PC-3 (cell line): ENCODE results near the gene OR51I1. TPM values are rescaled to one million over a fixed set of nuclear protein-coding genes. Genes with fewer than 3 reads are reported as not detected.

Experiments used
- ATAC-seq: fragments of 200-7000 bp; cut with Tn5 transposase; 2 replicates; pipeline ENCODE4 v1.9.1; 2020; ENCODE audit warnings: mild to moderate bottlenecking, moderate library complexity
- BruUV-seq: library from RNA; stranded (reverse); fragments of 400-500 nt; replicated peaks from 2 replicates; lab custom pipeline; 2021; lab: Mats Ljungman, UMichigan
- CTCF ChIA-PET: fragments of 300-600 bp; sonication (Branson Sonifier 250); formaldehyde crosslinking; loops from one replicate; lab custom pipeline; 2022; ENCODE audit warnings: antibody characterized with exemption; lab: Charles Lee
- POLR2A ChIA-PET: fragments of 300-600 bp; sonication (Branson Sonifier 250); formaldehyde crosslinking; loops from one replicate; lab custom pipeline; 2022; ENCODE audit warnings: antibody characterized with exemption; ENCODE audit not compliant: unreplicated experiment; lab: Charles Lee
- DNase-seq: peaks from one replicate; pipeline ENCODE4 v3.0.0-alpha.2; 2015
- H2AFZ ChIP-seq: fragments of 300-600 bp; sonication (generic); 2 replicates; pipeline ENCODE4 v1.6.0; 2016; ENCODE audit warnings: antibody characterized with exemption, low read length
- H3F3A ChIP-seq: fragments of 300-600 bp; sonication (generic); one replicate; pipeline ENCODE4 v1.6.0; 2017; ENCODE audit warnings: antibody characterized with exemption, low read length, control low read depth, mild to moderate bottlenecking; ENCODE audit not compliant: unreplicated experiment
- H3K27ac ChIP-seq: fragments of 300-600 bp; sonication (generic); 2 replicates; pipeline ENCODE4 v1.5.1; 2016; ENCODE audit warnings: mild to moderate bottlenecking, low read length
- H3K27me3 ChIP-seq: fragments of 300-600 bp; sonication (generic); 2 replicates; pipeline ENCODE4 v1.6.1; 2016; ENCODE audit warnings: low read length, mixed read lengths
- H3K36me3 ChIP-seq: fragments of 300-600 bp; sonication (generic); 2 replicates; pipeline ENCODE4 v1.6.1; 2016; ENCODE audit warnings: low read depth, mixed run types, low read length, mixed read lengths
- H3K4me1 ChIP-seq: fragments of 300-600 bp; sonication (generic); 2 replicates; pipeline ENCODE4 v1.5.1; 2016; ENCODE audit warnings: low read length; ENCODE audit not compliant: insufficient read depth
- H3K4me2 ChIP-seq: fragments of 300-600 bp; sonication (generic); 2 replicates; pipeline ENCODE4 v1.6.0; 2016; ENCODE audit warnings: low read length
- H3K4me3 ChIP-seq: fragments of 300-600 bp; sonication (generic); 2 replicates; pipeline ENCODE4 v1.5.1; 2016; ENCODE audit warnings: mild to moderate bottlenecking, low read length, mixed read lengths
- H3K79me2 ChIP-seq: fragments of 300-600 bp; sonication (generic); 2 replicates; pipeline ENCODE4 v1.6.1; 2017; ENCODE audit warnings: low read length, mixed read lengths
- H3K9ac ChIP-seq: fragments of 300-600 bp; sonication (generic); 2 replicates; pipeline ENCODE4 v1.6.0; 2016; ENCODE audit warnings: mild to moderate bottlenecking, low read length
- H3K9me2 ChIP-seq: fragments of 300-600 bp; sonication (generic); replicated peaks from 2 replicates; pipeline ENCODE4 v1.6.1; 2016; ENCODE audit warnings: mixed run types, low read length, mixed read lengths
- H3K9me3 ChIP-seq: fragments of 300-600 bp; sonication (generic); 2 replicates; pipeline ENCODE4 v1.6.1; 2016; ENCODE audit warnings: low read length, mixed read lengths
- H4K20me1 ChIP-seq: fragments of 300-600 bp; sonication (generic); 2 replicates; pipeline ENCODE4 v1.6.1; 2016; ENCODE audit warnings: low read length, mixed read lengths
- EZH2 ChIP-seq: fragments of 300-600 bp; sonication (generic); IDR thresholded peaks from one replicate; pipeline ENCODE4 v1.6.1; 2017; ENCODE audit warnings: antibody characterized with exemption, mild to moderate bottlenecking, low read length; ENCODE audit not compliant: unreplicated experiment
- EZH2phosphoT487 ChIP-seq: fragments of 300-600 bp; sonication (generic); IDR thresholded peaks from 2 replicates; pipeline ENCODE4 v1.6.1; 2018; ENCODE audit warnings: mild to moderate bottlenecking, antibody characterized with exemption, low read length, borderline replicate concordance
- intact Hi-C: fragments of 100-400 bp; cut with micrococcal nuclease; formaldehyde crosslinking; loops from 2 replicates; pipeline ENCODE4 v1.9.0; 2023
- total RNA-seq: library from RNA; depleted of rRNA; stranded (reverse); fragments of >200 nt; gene quantifications from 2 replicates; pipeline ENCODE4 v1.2.3, GENCODE V29; 2014
- TF ChIP-seq, protein P1 (sequence below): fragments of 300-600 bp; sonication (generic); conservative IDR thresholded peaks from 2 replicates; pipeline ENCODE4 v1.5.1; 2017; ENCODE audit warnings: antibody characterized with exemption, low read depth, mild to moderate bottlenecking, low read length

The OR51I1 gene
- total RNA-seq, 1 experiment from 2014 or later = not detected

DNA sequence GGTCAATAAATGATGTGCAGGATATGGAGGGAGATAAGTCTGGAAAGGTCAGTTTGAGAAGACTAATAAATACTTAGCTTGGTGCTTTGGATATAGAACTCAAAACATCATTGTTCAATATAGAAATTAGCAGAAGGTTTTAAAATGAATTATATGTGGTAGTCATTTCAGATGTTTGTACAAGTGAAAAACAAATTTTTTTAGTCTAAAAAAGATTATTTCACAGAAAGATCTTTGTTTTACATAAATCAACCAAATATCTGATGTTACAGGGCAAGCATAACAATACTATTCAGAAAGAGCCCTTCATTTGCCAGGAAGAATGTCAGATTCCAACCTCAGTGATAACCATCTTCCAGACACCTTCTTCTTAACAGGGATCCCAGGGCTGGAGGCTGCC is 47.1 kb upstream of the OR51I1 start, which contains the start of gene OR52D1:
Gene OR52D1, plus strand, starts transcription at position 301 of the 400 bp plus-strand sequence. Its CDS starts 22 bp downstream, at position 323.
- CTCF ChIA-PET = no interaction called here
- Histone ChIP-seq H3K27ac (no peak within 1 kb of the TSS), H3F3A (no peaks in the 10 kb centered on the region), H3K4me2 (no peak within 1 kb of the TSS), H3K36me3 (no peaks in the 10 kb centered on the region), H3K4me1 (no peaks in the 10 kb centered on the region), H4K20me1 (no peaks in the 10 kb centered on the region), H3K4me3 (no peak within 1 kb of the TSS), H3K9me3 (no peaks in the 10 kb centered on the region), H2AFZ (no peak within 1 kb of the TSS), H3K27me3 (peaks cover 9% of the 10 kb centered on the region; the same call in 1 of the 2 replicates), H3K9me2 (no peaks in the 10 kb centered on the region), H3K79me2 (no peaks in the 10 kb centered on the region), H3K9ac (no peak within 1 kb of the TSS)
- no TSS peak for BruUV-seq
- intact Hi-C loops = no loop called here
- ATAC-seq = no peak
- TF ChIP-seq EZH2phosphoT487 (no peak), EZH2 (no peak)
- TF ChIP-seq, protein P1, sequence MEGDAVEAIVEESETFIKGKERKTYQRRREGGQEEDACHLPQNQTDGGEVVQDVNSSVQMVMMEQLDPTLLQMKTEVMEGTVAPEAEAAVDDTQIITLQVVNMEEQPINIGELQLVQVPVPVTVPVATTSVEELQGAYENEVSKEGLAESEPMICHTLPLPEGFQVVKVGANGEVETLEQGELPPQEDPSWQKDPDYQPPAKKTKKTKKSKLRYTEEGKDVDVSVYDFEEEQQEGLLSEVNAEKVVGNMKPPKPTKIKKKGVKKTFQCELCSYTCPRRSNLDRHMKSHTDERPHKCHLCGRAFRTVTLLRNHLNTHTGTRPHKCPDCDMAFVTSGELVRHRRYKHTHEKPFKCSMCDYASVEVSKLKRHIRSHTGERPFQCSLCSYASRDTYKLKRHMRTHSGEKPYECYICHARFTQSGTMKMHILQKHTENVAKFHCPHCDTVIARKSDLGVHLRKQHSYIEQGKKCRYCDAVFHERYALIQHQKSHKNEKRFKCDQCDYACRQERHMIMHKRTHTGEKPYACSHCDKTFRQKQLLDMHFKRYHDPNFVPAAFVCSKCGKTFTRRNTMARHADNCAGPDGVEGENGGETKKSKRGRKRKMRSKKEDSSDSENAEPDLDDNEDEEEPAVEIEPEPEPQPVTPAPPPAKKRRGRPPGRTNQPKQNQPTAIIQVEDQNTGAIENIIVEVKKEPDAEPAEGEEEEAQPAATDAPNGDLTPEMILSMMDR = no peak
- POLR2A ChIA-PET = no interaction called here
- DNase-seq = no peak

DNA sequence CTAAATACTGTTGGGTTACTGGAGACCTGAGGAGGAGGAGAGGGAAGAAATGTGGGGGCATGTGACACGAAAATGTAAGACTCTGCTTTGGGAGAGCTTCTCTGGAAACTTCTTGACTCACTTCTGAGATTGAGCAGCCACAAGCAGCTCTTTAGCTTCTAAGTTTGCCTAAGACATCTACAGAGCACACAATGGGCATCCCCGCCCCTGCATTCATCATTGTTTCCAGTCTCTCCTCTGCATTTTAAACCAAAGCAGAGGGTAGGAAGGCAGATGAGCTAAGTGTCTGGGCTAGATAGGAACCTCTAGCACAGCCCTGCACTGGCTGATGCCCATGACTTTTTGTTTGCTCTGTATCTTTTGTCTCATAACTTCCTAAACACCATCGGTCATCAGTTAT is 45.1 kb upstream of the OR51I1 start:
- DNase-seq = no peak
- Histone ChIP-seq H3K27me3 (peaks cover 9% of the 10 kb centered on the region; the same call in 1 of the 2 replicates), H3K9me2 (no peaks in the 10 kb centered on the region), H3K79me2 (no peaks in the 10 kb centered on the region), H4K20me1 (no peaks in the 10 kb centered on the region), H3F3A (no peaks in the 10 kb centered on the region), H3K27ac (no peak overlapping the region), H3K4me3 (no peak overlapping the region), H3K36me3 (no peaks in the 10 kb centered on the region), H3K4me2 (no peak overlapping the region), H3K4me1 (no peaks in the 10 kb centered on the region), H3K9me3 (no peaks in the 10 kb centered on the region), H3K9ac (no peak overlapping the region), H2AFZ (no peak overlapping the region)
- intact Hi-C loops = no loop called here
- no peak for ATAC-seq
- BruUV-seq = no TSS peak
- ChIA-PET POLR2A (no interaction called here), CTCF (no interaction called here)
- TF ChIP-seq, protein P1 = no peak
- TF ChIP-seq EZH2 = no peak
- TF ChIP-seq EZH2phosphoT487 = no peak

DNA sequence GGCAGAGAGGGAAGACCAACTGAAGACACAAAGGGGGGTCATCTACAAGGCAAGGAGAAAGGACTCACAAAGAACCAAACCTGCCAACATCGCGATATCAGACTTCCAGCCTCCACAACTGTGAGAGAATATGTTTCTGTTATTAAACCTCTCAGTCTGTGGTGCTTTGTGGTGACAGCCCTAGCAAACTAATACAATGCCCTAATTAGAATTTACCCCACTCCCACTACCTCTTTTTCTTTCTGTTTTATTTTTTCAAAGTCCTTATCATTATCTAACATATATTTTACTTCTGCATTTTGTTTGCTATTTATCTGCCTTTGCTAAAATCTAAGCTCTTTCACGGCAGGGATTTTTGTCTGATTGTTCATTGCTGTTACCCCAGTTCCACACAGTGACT is 44.7 kb upstream of the OR51I1 start:
- Histone ChIP-seq H3K4me3 (no peak overlapping the region), H2AFZ (no peak overlapping the region), H3F3A (no peaks in the 10 kb centered on the region), H3K9me3 (no peaks in the 10 kb centered on the region), H3K9ac (no peak overlapping the region), H3K79me2 (no peaks in the 10 kb centered on the region), H3K9me2 (no peaks in the 10 kb centered on the region), H3K36me3 (no peaks in the 10 kb centered on the region), H4K20me1 (no peaks in the 10 kb centered on the region), H3K4me1 (no peaks in the 10 kb centered on the region), H3K27me3 (peaks cover 9% of the 10 kb centered on the region; the same call in 1 of the 2 replicates), H3K27ac (no peak overlapping the region), H3K4me2 (no peak overlapping the region)
- ChIA-PET CTCF (no interaction called here), POLR2A (no interaction called here)
- intact Hi-C loops = no loop called here
- no peak for ATAC-seq
- no TSS peak for BruUV-seq
- DNase-seq = no peak
- TF ChIP-seq EZH2 (no peak), EZH2phosphoT487 (no peak)
- TF ChIP-seq, protein P1 = no peak
